PC-3 (cell line): Measurements from ENCODE around the gene DOCK1.

ENCODE experiments used
- CTCF ChIP-seq: fragments of 300-600 bp; sonication (generic); conservative IDR thresholded peaks from 2 replicates; pipeline ENCODE4 v1.5.1; 2017; ENCODE audit warnings: antibody characterized with exemption, low read depth, mild to moderate bottlenecking, low read length
- EZH2 ChIP-seq: fragments of 300-600 bp; sonication (generic); IDR thresholded peaks from one replicate; pipeline ENCODE4 v1.6.1; 2017; ENCODE audit warnings: antibody characterized with exemption, mild to moderate bottlenecking, low read length; ENCODE audit not compliant: unreplicated experiment
- EZH2phosphoT487 ChIP-seq: fragments of 300-600 bp; sonication (generic); IDR thresholded peaks from 2 replicates; pipeline ENCODE4 v1.6.1; 2018; ENCODE audit warnings: mild to moderate bottlenecking, antibody characterized with exemption, low read length, borderline replicate concordance

GRCh38 chr10:127198307-127198706 is 293.1 kb downstream of the DOCK1 start:
- TF ChIP-seq CTCF (peak; percentile 27; the same call in 1 of the 2 replicates), EZH2 (no peak), EZH2phosphoT487 (no peak)
